GM04503 (cell line): ENCODE measurements around the gene ATRN.
"Not testable (repeated sequence)": the region's sequence is repeated elsewhere in the genome, so short reads cannot be mapped to it uniquely, and the experiment has no call there.

ENCODE experiments used
- DNase-seq: peaks from one replicate; pipeline ENCODE4 v3.0.0-alpha.2; 2012; ENCODE audit warnings: low read depth

ATRN gene

DNA sequence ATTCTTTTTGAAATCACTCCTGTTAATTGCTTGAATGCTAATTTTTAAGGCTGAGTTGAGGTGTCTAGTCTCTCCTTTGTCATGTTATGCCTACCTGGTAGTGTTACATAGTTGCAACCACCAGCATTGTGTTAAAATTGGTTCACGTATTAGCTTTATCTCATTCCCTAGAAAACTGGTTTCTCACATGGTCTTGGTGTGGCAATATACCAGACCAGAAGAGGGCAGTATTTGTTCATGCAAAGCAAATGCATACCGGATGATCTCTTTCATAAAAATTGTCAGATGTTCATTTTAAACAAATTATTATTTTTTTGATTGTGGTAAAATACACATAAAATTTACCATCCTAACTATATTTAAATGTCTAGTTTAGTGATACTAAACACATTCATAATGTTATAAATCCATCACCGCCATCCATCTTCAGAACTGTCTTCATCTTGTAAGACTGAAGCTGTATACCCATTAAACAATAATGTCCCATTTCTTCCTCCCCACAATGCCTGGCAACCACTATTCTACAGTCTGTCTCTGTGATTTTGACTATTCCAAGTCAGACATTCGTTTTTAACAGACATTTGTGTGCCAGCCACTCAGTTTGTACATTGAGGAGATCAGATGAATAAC lies 92.8 kb downstream of the ATRN start:
- no peak for DNase-seq

DNA sequence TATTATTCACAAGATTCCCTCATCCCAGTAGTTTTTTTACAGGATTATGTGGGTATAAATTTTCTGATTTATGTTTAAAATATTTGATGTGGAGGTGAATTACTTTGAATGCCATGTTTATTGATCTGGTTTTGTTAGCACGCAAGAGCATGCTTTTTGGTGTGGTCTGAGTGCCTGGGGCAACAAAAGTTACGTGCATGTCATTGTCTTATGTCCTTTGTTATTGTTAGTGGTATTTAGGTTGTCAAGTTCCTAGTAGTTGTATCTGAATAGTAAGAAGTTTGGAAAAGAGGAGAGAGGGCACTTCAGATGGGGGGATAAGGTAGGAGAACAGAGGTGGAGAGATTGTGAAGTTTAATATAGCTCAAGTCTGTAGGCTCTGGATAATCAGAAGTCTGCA lies 95.0 kb downstream of the ATRN start:
- no peak for DNase-seq

DNA sequence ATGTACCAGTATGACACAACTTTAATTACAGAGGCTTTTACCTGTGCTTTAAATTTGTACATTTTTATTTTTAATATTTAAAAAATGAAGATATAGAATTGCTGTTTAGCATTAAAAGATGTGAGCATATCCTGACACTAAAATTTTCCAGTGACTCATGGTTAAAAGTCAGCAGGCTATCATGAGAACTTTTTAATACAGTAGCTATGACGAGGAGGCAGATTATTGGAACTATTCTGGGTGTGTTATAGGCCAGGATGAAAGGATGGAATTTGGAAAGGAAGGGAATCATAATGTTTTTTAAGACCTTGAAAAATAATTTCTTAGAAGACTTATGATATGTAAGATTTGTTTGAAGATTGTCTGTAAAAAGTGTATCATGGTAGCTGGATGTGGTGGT lies 101.3 kb downstream of the ATRN start:
- DNase-seq, result no peak

DNA sequence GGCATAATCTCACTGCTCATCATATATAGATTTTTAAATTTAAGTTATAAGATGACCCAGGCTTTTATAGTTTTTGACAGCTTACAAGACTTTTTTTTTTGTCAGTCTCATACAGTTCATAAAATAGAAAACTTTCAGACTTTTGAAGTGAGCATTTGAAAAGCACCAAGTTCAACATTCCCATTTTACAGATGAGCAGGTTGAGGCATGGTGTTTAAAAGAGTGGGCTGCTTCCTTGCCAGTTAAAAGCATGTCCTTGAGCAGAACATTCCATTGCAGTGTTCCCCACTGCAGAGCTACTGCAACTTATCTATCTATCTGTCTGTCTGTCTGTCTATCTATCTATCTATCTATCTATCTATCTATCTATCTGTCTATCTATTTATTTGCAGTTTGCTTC lies 105.5 kb downstream of the ATRN start:
- DNase-seq, result no peak

DNA sequence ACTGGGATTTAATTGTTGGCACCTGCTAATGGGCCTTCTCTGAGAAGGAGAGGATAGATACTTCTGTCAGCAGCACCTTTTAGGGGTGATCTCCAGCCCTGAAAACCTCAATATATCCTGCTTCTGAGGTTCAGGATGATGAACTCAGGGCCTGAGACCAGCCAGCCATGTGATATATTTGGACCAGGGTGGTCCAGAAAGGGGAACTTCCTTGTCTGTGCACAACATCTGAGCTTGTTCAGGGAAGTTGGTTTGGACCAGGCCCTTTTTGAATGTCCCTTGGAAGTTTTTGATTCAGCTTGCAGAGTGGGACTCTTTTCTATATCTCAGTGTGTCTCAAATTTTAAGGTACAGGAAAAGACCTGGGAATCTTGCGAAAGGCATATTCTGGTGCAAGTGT lies 106.5 kb downstream of the ATRN start:
- no peak for DNase-seq

DNA sequence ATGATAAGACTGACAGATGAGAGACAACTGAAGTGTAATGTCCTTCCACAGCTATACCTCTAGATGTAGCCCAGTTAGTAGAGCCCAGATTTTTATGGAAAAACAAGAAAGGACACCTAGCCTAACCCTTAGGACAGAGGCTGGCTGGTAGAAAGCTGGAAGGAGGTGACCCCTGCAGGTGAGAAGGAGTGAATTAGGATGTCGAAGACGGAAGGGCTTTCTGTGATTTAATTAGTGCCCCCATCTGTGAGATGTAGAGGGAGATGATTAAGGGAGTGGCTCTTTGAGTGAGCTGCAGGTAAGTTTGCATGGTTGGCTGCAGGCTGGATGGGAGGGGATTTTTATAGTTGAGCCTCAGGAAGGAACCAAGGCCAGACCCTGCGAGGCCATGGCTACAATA lies 109.6 kb downstream of the ATRN start:
- DNase-seq, result no peak

DNA sequence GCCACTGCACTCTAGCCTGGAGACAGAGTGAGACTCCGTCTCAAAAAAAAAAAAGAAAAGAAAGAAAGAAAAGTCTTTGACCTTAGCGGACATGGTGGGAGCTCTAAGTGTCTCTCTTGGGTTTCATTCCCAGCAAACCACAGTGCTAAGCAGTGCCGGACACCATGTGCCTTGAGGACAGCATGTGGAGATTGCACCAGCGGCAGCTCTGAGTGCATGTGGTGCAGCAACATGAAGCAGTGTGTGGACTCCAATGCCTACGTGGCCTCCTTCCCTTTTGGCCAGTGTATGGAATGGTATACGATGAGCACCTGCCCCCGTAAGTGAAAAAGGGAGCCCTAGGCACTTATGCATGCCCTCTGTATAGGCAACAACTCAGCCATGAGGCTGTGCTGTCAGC lies 112.9 kb downstream of the ATRN start:
- DNase-seq, result no peak

DNA sequence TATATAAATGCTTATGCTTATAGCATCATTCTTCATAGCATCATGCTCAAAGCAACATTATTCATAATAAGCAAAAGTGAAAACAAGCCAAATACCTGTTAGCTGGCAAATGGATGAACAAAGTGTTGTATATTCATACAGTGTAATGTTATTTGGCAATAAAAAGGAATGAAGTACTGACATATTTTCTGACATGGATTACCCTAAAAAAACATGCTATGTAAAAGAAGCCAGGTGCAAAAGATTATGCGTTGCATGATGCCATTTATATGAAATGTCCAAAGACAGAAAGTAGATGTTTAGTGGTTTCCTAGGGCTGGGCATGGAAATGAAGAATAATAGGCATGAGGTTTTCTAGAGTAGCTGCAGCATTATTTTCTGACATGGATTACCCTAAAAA lies 115.3 kb downstream of the ATRN start:
- no peak for DNase-seq

DNA sequence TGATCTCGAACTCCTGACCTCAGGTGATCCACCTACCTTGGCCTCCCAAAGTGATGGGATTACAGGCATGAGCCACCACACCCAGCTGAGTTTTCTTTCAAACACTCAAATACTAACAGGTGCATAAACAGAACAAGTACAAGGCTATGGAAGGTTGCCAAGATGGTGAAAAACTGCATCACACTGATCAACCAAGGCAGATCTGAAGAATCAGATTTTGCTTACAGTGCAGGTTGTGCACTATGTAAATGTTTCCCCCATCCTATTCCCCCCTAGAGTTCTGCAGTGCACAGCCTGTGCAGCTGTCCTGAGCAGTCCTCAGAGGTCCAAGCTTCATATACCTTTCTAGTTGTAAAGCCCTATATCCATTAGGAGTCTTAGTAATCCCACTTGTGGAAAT lies 119.3 kb downstream of the ATRN start:
- DNase-seq, result no peak

DNA sequence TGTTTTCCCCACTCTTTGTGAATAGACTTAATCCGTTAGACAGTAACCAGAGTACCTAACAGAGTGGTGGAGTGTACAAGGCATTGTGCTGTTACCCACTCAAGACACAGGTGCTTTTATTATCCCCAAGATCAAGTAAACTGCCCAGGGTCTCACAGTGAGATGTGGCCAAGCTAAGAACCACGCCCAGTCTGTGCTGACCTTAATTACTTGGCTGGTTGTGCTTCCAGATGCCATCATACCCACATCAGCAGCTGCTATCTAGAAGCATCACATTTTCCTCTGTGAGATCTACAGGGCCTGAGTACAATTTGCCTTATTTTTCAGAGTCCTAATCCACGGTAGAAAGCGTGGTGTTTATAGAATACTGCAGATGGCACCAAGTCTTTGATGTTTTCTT lies 122.1 kb downstream of the ATRN start:
- DNase-seq, result no peak

DNA sequence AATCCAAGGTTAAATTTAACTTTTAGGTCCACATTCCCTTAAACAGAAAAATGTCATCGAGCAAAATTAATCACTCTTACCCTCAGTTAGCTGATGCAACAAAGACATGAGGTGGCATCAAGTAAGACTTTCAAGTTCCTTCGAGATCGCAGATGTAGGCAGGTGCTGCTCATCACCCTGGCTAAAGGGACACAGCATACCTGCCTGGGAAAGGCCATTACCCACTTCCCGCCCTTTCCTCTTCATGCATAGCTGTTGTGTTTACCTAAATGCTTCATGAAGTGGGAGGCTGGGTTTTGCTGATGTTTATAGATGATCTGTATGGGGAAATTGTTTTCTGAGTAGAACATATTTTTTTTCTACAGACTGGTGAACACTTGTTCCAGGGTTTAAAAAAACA lies 124.7 kb downstream of the ATRN start:
- no peak for DNase-seq

DNA sequence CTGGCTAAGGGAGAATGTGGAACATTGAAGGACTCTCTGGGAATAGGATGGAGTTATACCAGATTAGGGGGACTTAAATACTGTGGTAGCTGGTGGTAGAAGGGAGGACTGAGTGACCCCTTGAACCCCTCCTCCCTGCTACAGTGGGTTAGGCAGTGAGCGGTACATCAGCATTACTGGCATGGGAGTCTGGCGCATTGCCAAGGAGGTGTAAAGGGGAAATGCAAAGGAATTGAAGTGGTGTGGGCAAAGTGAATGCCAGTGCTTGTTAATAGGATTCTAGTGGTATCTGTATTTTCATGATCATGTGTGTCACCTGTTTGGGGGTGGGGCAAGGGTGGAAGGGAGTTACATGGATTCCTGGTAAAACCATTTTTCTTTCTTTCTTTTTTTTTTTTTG lies 132.3 kb downstream of the ATRN start:
- no peak for DNase-seq

DNA sequence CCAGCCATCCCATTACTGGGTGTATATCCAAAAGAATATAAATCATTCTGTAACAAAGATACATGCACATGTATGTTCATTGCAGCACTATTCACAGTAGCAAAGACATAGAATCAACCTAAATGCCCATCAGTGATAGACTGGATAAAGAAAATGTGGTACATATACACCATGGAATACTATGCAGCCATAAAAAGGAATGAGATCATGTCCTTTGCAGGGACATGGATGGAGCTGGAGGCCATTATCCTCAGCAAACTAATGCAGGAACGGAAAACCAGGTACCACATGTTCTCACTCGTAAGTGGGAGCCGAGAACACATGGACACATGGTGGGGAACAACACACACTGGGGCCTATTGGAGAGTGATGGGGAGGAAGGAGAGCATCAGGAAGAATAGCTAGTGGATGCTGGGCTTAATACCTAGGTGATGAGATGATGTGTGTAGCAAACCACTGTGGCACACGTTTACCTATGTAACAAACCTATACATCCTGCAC lies 134.6 kb downstream of the ATRN start:
- DNase-seq, result not testable (repeated sequence)

DNA sequence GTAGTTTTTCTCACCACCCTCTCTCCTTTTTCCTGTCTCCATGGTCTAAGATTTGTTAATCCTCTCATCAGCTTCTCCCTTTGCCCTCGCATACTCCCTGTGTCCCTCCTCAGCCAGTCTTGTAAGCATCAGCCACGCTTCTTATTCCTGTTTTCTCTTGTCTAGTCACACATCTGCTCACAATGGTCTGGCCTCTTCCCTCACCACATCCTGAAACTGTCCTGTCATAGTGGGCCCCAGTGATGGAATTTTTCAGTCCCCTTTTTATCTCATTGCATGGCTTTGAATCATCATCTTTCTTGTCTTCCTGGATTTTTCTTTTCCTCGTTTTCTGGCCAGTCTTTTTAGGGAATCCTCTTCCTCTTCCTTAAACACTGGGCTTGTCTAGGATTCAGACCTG lies 135.2 kb downstream of the ATRN start:
- no peak for DNase-seq

DNA sequence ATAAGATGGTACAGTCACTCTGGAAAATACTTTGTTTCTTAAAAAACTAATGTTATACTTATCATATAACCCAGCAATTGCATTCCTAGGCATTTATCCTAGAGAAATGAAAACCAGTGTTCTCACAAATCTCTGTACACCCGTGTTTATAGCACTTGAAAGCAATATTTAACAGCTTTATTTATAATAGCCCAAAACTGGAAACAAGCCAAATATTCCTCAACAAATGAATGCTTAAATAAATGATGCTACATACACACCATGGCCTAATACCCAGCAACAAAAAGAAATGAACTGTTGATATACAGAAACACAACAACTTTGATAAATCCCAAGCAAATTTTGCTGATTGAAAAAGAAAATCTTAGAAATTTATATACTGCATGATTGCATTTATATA lies 141.1 kb downstream of the ATRN start:
- DNase-seq, result no peak

DNA sequence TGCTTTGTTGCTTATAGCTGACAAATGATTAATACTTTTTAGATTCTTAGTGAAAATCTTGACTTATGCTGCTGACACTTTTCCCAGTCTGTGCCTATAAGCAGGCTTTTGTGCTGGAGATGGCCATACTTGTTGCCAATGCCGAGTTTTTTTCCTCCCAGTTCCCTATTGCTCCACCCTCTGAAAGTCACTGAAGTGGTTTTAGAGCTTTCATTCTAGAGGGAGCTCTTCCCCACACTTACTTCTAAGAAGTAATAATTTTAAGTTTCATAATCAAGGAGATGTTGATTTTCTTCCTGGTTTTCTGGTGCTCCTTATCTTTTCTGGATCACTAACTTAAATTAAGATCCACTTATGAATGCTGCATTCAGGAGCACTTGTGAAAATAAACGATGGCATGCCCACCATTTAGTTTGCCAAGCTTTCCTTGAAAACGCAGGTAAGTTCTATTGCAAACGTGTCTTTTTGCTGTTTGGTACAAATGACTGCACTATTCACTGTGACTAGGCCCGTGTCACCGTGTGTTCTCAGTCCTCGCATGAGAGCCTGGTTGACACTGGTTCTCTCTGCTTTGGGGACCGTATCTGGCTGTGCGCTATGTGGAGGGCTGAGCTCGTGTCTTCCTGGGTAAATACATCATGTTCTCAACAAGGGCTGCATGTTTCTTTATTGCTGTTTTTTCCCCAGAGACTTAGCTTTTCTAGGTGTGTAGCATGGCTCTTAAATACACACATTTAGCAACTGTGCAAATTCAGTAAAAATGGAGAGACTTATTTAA lies 142.2 kb downstream of the ATRN start:
- no peak for DNase-seq

DNA sequence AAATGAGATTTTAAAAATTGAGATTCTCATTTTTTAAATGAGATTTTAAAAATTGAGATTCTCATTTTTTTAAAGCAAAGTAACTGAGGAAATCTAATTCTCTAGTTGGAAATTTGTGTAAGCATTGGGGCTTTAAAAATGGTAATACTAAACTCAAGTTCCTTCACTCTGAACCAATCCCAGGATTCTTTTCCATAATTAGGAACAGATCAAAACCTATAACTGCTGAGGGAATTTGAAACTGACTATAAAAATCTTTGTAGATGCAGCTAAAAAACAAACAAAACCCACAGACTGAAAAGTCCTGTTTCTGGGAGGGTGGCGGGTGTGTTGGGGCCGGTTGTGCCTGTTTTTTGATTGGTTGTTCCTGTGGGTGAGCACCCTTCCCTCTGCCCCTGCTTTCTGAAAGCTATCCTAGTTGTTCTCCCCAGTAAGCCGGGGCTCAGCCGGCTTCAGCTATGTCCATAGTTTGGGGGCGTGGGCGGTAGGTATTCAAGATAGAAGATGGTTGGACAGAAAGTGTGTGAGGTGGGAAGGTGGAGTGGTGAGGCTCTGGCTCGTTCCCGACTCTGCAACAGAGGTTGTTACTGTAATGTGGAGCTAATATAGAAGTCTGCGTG lies 143.1 kb downstream of the ATRN start:
- DNase-seq, result no peak

DNA sequence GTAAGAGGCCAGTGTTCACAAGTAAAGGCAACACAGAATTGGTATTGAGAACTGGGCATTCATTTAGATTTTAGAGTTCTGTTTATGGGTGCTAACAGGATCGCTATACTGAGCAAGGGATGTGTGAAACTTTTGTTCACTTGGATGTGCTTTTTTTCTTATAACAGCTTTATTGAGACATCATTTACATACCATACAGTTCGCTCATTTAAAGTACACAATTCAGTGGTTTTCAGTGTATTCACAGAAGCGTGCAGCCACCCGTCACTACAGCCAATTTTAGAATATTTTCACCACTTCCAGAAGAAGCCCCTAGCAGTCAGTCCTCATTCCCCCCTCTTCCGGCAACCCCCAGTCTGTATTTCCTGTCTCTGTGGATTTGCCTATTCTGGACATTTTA lies 143.6 kb downstream of the ATRN start:
- DNase-seq, result no peak

DNA sequence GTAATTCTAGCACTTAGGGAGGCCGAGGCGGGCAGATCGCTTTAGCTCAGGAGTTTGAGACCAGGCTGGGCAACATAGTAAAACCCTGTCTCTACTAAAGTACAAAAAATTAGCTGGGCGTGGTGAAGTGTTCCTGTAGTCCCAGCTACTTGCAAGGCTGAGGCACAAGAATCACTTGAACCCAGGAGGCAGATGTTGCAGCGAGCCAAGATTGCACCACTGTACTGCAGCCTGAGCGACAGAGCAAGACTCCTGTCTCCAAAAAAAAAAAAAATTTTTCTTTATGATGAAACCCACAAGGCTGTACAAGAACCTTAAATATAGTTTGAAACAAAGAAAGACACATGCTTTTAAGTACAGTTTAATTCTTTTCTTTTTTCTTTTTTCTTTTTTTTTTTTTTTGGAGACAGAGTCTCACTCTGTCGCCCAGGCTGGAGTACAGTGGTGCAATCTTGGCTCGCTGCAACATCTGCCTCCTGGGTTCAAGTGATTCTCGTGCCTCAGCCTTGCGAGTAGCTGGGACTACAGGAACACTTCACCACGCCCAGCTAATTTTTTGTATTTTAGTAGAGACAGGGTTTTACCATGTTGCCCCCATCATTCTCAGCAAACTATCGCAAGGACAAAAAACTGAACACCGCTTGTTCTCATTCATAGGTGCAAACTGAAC lies 144.5 kb downstream of the ATRN start:
- DNase-seq, result not testable (repeated sequence)

DNA sequence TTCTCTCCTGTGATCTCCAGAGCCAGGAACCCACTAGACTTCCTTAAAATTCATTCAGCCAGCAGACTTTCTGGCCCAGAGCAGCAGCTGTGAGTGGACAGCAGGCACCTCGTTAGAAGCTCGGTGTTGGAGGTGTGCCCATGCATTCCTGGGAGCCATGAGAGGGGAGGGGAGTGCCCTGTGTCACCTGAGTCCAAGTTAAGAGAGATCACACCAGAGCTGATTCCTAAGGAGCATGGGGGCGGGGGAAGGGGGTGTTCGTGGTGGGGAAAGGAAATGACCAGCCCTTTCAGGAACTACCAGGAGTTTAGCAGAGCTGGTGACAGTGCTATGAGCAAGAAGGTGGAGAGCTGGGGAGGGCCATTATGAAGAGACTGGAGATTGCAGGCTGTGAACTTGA lies 145.4 kb downstream of the ATRN start:
- no peak for DNase-seq

DNA sequence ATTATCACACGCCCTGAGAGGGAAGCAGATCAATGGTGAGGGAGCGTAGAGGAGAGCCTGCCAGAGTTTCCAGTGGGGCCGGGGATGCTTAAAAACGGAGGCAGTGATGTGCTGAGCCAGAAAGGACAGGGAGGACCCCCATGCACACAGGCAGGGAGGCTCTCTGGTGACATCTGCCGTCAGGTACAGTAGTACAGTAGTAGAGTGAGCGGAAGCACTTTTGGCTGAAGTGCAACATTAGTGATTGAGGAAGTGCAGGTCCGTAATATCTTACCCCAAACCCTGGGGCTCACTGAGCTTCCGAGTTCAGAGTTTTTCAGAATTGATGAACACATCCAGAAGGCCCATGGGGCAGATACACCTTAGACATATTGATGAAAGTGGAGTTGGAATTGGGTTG lies 150.3 kb downstream of the ATRN start:
- DNase-seq, result no peak

DNA sequence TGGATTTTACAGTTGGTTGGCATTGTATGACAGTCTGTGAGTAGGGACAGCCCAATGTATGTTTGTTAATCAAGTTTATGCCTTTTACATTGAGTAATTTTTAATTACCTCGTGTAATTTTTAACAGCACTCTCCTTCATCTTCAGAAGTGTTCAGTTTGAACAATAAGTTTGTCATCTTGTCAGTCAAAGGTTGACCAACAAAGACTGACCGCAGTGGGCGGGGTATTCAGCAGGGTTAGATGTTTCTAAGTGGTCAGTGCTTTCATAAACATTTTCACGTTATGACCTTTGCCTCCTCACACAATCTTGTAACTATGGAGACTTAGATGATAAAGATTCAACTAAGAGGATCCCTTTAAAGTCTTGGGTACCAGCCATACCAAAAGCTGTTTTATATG lies 151.6 kb downstream of the ATRN start:
- DNase-seq, result no peak

DNA sequence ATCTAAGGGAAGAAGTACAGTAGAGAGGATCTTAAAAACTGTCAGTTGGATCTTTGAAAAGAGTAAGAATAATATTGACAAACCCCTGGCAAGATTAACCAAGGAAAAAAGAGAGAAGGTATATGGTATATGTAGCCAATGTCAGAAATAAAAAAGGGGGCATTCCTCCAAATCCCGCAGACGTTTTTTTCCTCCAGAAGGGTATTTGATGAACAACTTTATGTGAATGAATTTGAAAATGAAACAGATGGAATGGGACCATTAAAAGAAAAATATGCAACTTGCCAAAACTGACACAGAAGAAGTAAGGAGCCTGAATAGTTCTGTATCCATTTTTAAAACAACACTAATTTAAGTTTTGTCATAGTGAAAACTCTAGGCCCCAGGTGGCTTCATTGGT lies 156.7 kb downstream of the ATRN start:
- DNase-seq, result no peak
